GM13977 (cell line): ENCODE results near the gene ICAM3.

Source experiments
- DNase-seq: peaks from one replicate; pipeline ENCODE4 v3.0.0; 2012; ENCODE audit warnings: low spot score
- CTCF ChIP-seq: IDR thresholded peaks from 2 replicates; pipeline ENCODE4 v1.5.1; 2012; ENCODE audit warnings: mild to moderate bottlenecking, control low read depth; ENCODE audit not compliant: insufficient read depth; ENCODE audit errors: extremely low read depth, missing control alignments
- in situ Hi-C: fragments of 300-500 bp; cut with MboI; formaldehyde crosslinking; loops from one replicate; pipeline ENCODE4 v1.12.0; 2022; ENCODE audit warnings: low sequenced_read_pairs, low pct_unique_long_range_greater_than_20kb, mixed read lengths, inconsistent platforms; ENCODE audit not compliant: unreplicated experiment

Gene ICAM3

DNA sequence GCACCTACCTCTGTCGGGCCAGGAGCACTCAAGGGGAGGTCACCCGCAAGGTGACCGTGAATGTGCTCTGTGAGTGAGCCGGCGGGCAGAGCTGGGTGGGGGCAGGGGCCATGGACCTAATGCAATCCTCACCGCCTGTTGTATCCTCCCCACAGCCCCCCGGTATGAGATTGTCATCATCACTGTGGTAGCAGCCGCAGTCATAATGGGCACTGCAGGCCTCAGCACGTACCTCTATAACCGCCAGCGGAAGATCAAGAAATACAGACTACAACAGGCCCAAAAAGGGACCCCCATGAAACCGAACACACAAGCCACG, 54.5 kb downstream of the ICAM3 start:
- in situ Hi-C loops, result no loop called here
- no peak for DNase-seq
- no peak for TF ChIP-seq CTCF

DNA sequence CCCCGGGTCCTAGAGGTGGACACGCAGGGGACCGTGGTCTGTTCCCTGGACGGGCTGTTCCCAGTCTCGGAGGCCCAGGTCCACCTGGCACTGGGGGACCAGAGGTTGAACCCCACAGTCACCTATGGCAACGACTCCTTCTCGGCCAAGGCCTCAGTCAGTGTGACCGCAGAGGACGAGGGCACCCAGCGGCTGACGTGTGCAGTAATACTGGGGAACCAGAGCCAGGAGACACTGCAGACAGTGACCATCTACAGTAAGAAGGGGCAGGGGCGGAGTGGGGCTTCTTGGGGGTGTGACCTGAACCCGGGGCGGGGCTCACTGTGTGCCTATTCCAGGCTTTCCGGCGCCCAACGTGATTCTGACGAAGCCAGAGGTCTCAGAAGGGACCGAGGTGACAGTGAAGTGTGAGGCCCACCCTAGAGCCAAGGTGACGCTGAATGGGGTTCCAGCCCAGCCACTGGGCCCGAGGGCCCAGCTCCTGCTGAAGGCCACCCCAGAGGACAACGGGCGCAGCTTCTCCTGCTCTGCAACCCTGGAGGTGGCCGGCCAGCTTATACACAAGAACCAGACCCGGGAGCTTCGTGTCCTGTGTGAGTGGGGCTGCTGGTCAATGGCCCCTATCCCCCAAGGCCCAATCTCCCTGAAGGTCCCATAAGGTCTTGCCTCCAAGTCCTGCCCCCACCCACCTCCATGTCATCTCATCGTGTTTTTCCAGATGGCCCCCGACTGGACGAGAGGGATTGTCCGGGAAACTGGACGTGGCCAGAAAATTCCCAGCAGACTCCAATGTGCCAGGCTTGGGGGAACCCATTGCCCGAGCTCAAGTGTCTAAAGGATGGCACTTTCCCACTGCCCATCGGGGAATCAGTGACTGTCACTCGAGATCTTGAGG, 55.1 kb downstream of the ICAM3 start:
- TF ChIP-seq CTCF, result no peak
- DNase-seq, result no peak
- in situ Hi-C loops, result no loop called here
